HG03095 (cell line): ENCODE data around the gene HEATR5A.
"Not testable (repeated sequence)": the region's sequence is repeated elsewhere in the genome, so short reads cannot be mapped to it uniquely, and the experiment has no call there.

ENCODE experiments used
- ATAC-seq: cut with Tn5 transposase; IDR thresholded peaks from one replicate; pipeline ENCODE4 v1.9.1; 2021; ENCODE audit warnings: moderate library complexity; ENCODE audit not compliant: unreplicated experiment

Gene HEATR5A

GRCh38 chr14:31420319-31421111 is at the start of gene HEATR5A:
TSS of gene HEATR5A (minus strand) at chr14:31420550. CDS start at chr14:31402975, 17,575 bp downstream.
- ATAC-seq, result peak; percentile 98

GRCh38 chr14:31466554-31466953 is 46.2 kb upstream of the HEATR5A start:
- no peak for ATAC-seq

GRCh38 chr14:31465111-31465510 is 44.8 kb upstream of the HEATR5A start:
- ATAC-seq, result no peak

- ATAC-seq, result not testable (repeated sequence)
These were observed 42.1 kb upstream of the HEATR5A start for GRCh38 chr14:31462450-31462849.

GRCh38 chr14:31461545-31461944 is 41.2 kb upstream of the HEATR5A start:
- no peak for ATAC-seq

- no peak for ATAC-seq
These were observed 37.6 kb upstream of the HEATR5A start for GRCh38 chr14:31457665-31458659.

- ATAC-seq, result peak; percentile 96
These were observed 36.7 kb upstream of the HEATR5A start, which contains the start of gene DTD2 for GRCh38 chr14:31456841-31457664. TSS of gene DTD2 (minus strand) at chr14:31457506. CDS start at chr14:31457393, 113 bp downstream.

- no peak for ATAC-seq
These were observed 29.7 kb upstream of the HEATR5A start for GRCh38 chr14:31449971-31450610.

GRCh38 chr14:31449136-31449535 is 28.8 kb upstream of the HEATR5A start:
- ATAC-seq, result no peak

- ATAC-seq, result no peak
These were observed 25.4 kb upstream of the HEATR5A start for GRCh38 chr14:31445703-31446102.

GRCh38 chr14:31442284-31442683 is 21.9 kb upstream of the HEATR5A start:
- no peak for ATAC-seq

- no peak for ATAC-seq
These were observed 21.1 kb upstream of the HEATR5A start for GRCh38 chr14:31441273-31442111.

- ATAC-seq, result no peak
These were observed 19.9 kb upstream of the HEATR5A start for GRCh38 chr14:31440280-31440679.

- no peak for ATAC-seq
These were observed 19.2 kb upstream of the HEATR5A start for GRCh38 chr14:31439561-31439960.

GRCh38 chr14:31437045-31437691 is 16.8 kb upstream of the HEATR5A start:
- ATAC-seq, result not testable (repeated sequence)

GRCh38 chr14:31435276-31435675 is 14.9 kb upstream of the HEATR5A start:
- no peak for ATAC-seq

- no peak for ATAC-seq
These were observed 10.4 kb upstream of the HEATR5A start for GRCh38 chr14:31430634-31431264.

- no peak for ATAC-seq
These were observed 9.4 kb upstream of the HEATR5A start for GRCh38 chr14:31429791-31430190.
